CD4-positive, alpha-beta T cell (primary cell): Measurements from ENCODE around the gene MICALL1. TPM values are rescaled to one million over a fixed set of nuclear protein-coding genes. Genes with fewer than 3 reads are reported as not detected.
"Not testable (repeated sequence)": the region's sequence is repeated elsewhere in the genome, so short reads cannot be mapped to it uniquely, and the experiment has no call there.

ENCODE experiments used
- ATAC-seq: fragments of 200-7000 bp; cut with Tn5 transposase; one replicate; pipeline ENCODE4 v1.10.0; 2022; ENCODE audit warnings: mild to moderate bottlenecking; ENCODE audit not compliant: poor library complexity
- CTCF ChIA-PET: fragments of 350-600 bp; sonication (Branson Sonifier 250); formaldehyde crosslinking; loops from one replicate; lab custom pipeline; 2021; ENCODE audit warnings: antibody characterized with exemption, inconsistent platforms; lab: Charles Lee
- POLR2A ChIA-PET: fragments of 350-600 bp; sonication (Branson Sonifier 250); formaldehyde crosslinking; loops from one replicate; lab custom pipeline; 2021; ENCODE audit warnings: antibody characterized with exemption, inconsistent platforms; lab: Charles Lee
- DNase-seq, 14 experiments: peaks; one replicate each; pipeline ENCODE4 v3.0.0-alpha.2; 2013 to 2020; ENCODE audit warnings: mixed read lengths in 2 of 14
- H3K27ac ChIP-seq, 2 donors: one replicate each; pipeline versions ENCODE4 v1.5.1 to v1.7.0; 2013; ENCODE audit warnings: low read length in 2 of 2, low read depth in 1 of 2, mild to moderate bottlenecking in 1 of 2
- H3K27me3 ChIP-seq, 2 experiments: 1 replicate in 1 of 2; 2 replicates in 1 of 2; pipeline versions ENCODE4 v1.6.1 to v1.7.0; 2013; ENCODE audit warnings: low read length in 2 of 2, control low read depth in 1 of 2, mild to moderate bottlenecking in 1 of 2, moderate library complexity in 1 of 2; ENCODE audit not compliant: insufficient read depth in 2 of 2, control insufficient read depth in 1 of 2
- H3K36me3 ChIP-seq: one replicate; pipeline ENCODE4 v1.6.1; 2013; ENCODE audit warnings: low read length, control low read depth; ENCODE audit not compliant: insufficient read depth
- H3K4me1 ChIP-seq: one replicate; pipeline ENCODE4 v1.6.1; 2013; ENCODE audit warnings: low read length, control low read depth; ENCODE audit not compliant: insufficient read depth
- H3K4me3 ChIP-seq: one replicate; pipeline ENCODE4 v1.5.1; 2013; ENCODE audit warnings: mild to moderate bottlenecking, low read length, moderate library complexity
- H3K9me3 ChIP-seq, 2 experiments: 1 replicate in 1 of 2; 2 replicates in 1 of 2; pipeline versions ENCODE4 v1.6.1 to v1.7.0; 2013; ENCODE audit warnings: low read length in 2 of 2, mild to moderate bottlenecking in 2 of 2, control low read depth in 1 of 2, moderate library complexity in 1 of 2; ENCODE audit not compliant: control insufficient read depth in 1 of 2, insufficient read depth in 1 of 2
- H3K27ac Mint-ChIP-seq: one replicate; pipeline ENCODE4 v1.8.0; 2020; ENCODE audit warnings: mixed read lengths
- H3K27me3 Mint-ChIP-seq: one replicate; pipeline ENCODE4 v1.8.0; 2021; ENCODE audit warnings: mixed read lengths
- H3K36me3 Mint-ChIP-seq: one replicate; pipeline ENCODE4 v1.8.0; 2021; ENCODE audit warnings: low read depth, mixed read lengths
- H3K4me1 Mint-ChIP-seq: one replicate; pipeline ENCODE4 v1.8.0; 2021; ENCODE audit warnings: low read depth, mixed read lengths
- H3K4me3 Mint-ChIP-seq: one replicate; pipeline ENCODE4 v1.8.0; 2020; ENCODE audit warnings: mild to moderate bottlenecking, mixed read lengths
- H3K9me3 Mint-ChIP-seq: one replicate; pipeline ENCODE4 v1.8.0; 2020; ENCODE audit warnings: mixed read lengths
- intact Hi-C, 2 experiments: fragments of 100-400 bp; cut with DNase I in 1 of 2; cut with micrococcal nuclease in 1 of 2; formaldehyde crosslinking; loops; one replicate each; pipeline versions ENCODE4 v1.15.1 to v1.9.0; 2023 to 2025; cut with DNase I, micrococcal nuclease
- total RNA-seq, 174 experiments: library from RNA in 2 of 174; stranded (reverse) in 2 of 174; gene quantifications; one replicate each; pipeline ENCODE4 v1.2.3 and lab custom pipeline; 2021 to 2026
- TF ChIP-seq, protein P1 (sequence below): fragments of 200-600 bp; IDR thresholded peaks from one replicate; pipeline ENCODE4 v1.8.0; 2022; ENCODE audit warnings: antibody characterized with exemption, mild to moderate bottlenecking

Gene MICALL1
- total RNA-seq, 2 experiments from 2014 or later: 16.9 to 20.7 TPM

DNA sequence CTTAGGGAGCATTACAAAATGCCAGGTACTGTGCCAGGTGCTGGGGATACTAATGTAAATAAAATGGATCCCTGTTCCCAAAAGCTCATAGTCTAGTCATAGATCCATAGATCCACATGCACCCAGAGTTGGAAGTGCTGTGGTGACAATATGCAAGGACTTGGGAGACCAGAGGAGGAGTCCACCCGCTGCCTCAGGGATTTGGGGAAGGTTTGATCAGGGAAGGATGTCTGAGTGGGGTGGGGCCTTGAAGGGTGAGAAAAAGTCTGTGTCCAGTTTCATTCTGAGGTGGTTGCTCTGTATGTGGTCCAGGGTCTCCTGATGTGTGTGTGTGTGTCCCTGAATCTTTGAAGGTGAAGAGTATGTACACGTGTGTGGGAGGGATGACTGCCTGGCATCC is 69.1 kb downstream of the MICALL1 start:
- Mint-ChIP-seq H3K9me3 (no peaks in the 10 kb centered on the region), H3K27me3 (no peaks in the 10 kb centered on the region), H3K36me3 (peaks cover 16% of the 10 kb centered on the region), H3K4me3 (no peak overlapping the region), H3K27ac (no peak overlapping the region), H3K4me1 (no peaks in the 10 kb centered on the region)
- H3K27me3 ChIP-seq: no peaks in the 10 kb centered on the region
- ChIA-PET POLR2A (no interaction called here), CTCF (interaction anchor here (0.6 kb wide), 1 partner anchor 187 kb away, joined by 3 read pairs; no protein-coding TSS in a partner anchor)
- H3K4me1 ChIP-seq: no peaks in the 10 kb centered on the region
- TF ChIP-seq, protein P1, sequence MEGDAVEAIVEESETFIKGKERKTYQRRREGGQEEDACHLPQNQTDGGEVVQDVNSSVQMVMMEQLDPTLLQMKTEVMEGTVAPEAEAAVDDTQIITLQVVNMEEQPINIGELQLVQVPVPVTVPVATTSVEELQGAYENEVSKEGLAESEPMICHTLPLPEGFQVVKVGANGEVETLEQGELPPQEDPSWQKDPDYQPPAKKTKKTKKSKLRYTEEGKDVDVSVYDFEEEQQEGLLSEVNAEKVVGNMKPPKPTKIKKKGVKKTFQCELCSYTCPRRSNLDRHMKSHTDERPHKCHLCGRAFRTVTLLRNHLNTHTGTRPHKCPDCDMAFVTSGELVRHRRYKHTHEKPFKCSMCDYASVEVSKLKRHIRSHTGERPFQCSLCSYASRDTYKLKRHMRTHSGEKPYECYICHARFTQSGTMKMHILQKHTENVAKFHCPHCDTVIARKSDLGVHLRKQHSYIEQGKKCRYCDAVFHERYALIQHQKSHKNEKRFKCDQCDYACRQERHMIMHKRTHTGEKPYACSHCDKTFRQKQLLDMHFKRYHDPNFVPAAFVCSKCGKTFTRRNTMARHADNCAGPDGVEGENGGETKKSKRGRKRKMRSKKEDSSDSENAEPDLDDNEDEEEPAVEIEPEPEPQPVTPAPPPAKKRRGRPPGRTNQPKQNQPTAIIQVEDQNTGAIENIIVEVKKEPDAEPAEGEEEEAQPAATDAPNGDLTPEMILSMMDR: no peak
- H3K27ac ChIP-seq: no peak overlapping the region
- DNase-seq: no peak
- intact Hi-C loops: no loop called here
- H3K9me3 ChIP-seq: no peaks in the 10 kb centered on the region
- H3K4me3 ChIP-seq: no peak overlapping the region
- peaks cover 18% of the 10 kb centered on the region for H3K36me3 ChIP-seq
- no peak for ATAC-seq

DNA sequence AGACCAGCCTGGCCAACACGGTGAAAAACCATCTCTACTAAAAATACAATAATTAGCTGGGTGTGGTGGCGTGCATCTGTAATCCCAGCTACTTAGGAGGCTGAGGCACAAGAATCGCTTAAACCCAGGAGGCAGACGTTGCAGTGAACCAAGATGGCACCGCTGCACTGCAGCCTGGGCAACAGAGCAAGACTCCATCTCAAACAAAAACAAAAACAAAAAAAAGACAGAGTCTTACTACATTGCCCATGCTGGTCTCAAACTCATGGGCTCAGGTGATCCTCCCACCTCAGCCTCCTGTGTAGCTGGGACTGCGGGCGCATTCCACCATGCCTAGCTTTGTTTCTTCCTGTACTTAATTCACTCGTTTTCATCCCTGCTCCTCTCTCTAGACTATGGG is 69.9 kb downstream of the MICALL1 start:
- H3K4me1 ChIP-seq, DNase-seq, CTCF ChIA-PET, POLR2A ChIA-PET, H3K4me3 ChIP-seq, intact Hi-C loops, H3K27me3 ChIP-seq, H3K27me3 Mint-ChIP-seq, H3K27ac Mint-ChIP-seq, ATAC-seq, H3K4me3 Mint-ChIP-seq, H3K9me3 Mint-ChIP-seq, H3K4me1 Mint-ChIP-seq, H3K27ac ChIP-seq, H3K9me3 ChIP-seq: not testable (repeated sequence)
- peaks cover 18% of the 10 kb centered on the region for H3K36me3 ChIP-seq
- peaks cover 11% of the 10 kb centered on the region for H3K36me3 Mint-ChIP-seq

DNA sequence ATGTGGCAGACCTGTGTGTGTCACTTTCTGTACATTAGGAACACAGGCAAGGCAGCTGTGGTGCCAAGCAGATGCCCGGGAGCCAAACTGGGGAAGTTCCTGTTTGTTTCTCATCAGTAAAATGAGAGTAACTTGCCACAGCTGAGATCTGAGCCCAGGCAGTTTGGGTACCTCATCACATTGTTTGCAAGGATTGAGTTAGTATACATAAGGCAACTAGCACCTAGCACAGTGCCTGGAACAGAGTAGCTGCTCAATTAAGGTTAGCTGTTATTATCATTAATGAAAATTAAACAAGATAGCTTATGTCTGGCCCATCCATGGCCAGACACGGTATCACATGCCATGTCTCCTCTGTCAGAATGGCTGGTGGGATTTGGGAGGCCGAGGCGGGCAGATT is 70.5 kb downstream of the MICALL1 start:
- intact Hi-C loops: no loop called here
- H3K27ac ChIP-seq: no peak overlapping the region
- no peaks in the 10 kb centered on the region for H3K4me1 ChIP-seq
- Mint-ChIP-seq H3K4me3 (no peak overlapping the region), H3K36me3 (peaks cover 10% of the 10 kb centered on the region), H3K4me1 (no peaks in the 10 kb centered on the region), H3K27ac (no peak overlapping the region), H3K27me3 (no peaks in the 10 kb centered on the region), H3K9me3 (no peaks in the 10 kb centered on the region)
- ChIA-PET POLR2A (no interaction called here), CTCF (no interaction called here)
- H3K27me3 ChIP-seq: no peaks in the 10 kb centered on the region
- no peaks in the 10 kb centered on the region for H3K9me3 ChIP-seq
- no peak for ATAC-seq
- DNase-seq: no peak
- peaks cover 16% of the 10 kb centered on the region for H3K36me3 ChIP-seq
- TF ChIP-seq, protein P1: no peak
- no peak overlapping the region for H3K4me3 ChIP-seq

DNA sequence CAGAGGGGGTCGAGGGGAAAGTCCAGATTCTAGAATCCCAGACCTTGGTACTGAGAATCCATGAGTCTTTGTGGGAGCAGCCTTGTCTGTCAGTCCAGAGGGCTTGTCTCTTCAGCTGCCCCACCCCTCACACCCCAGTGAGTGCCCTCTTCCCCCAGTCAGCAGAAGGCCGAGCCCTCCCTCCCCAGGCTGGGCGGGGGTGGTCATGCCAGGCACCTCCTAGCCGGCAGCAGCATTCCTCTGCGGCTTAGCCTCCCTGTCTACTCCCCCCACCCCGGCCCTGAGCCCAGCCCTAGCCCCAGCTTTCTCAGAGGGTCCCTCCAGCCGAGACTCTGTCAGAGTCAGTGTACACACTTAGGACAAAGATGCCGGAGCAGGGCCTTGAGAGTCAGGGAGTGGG is 73.7 kb downstream of the MICALL1 start:
- Mint-ChIP-seq H3K4me1 (no peaks in the 10 kb centered on the region), H3K27me3 (no peaks in the 10 kb centered on the region), H3K4me3 (no peak overlapping the region), H3K36me3 (peaks cover 14% of the 10 kb centered on the region), H3K9me3 (no peaks in the 10 kb centered on the region), H3K27ac (no peak overlapping the region)
- H3K4me1 ChIP-seq: no peaks in the 10 kb centered on the region
- DNase-seq (no peak), ATAC-seq (no peak)
- H3K36me3 ChIP-seq: no peaks in the 10 kb centered on the region
- no peak overlapping the region for H3K4me3 ChIP-seq
- no peak overlapping the region for H3K27ac ChIP-seq
- intact Hi-C loops: no loop called here
- peaks cover 0 to 4% of the 10 kb centered on the region in 2 experiments for H3K9me3 ChIP-seq
- TF ChIP-seq, protein P1: no peak
- ChIA-PET POLR2A (no interaction called here), CTCF (no interaction called here)
- no peaks in the 10 kb centered on the region for H3K27me3 ChIP-seq
